ENCODE measurements around the gene NUDT8.

Gene NUDT8

DNA sequence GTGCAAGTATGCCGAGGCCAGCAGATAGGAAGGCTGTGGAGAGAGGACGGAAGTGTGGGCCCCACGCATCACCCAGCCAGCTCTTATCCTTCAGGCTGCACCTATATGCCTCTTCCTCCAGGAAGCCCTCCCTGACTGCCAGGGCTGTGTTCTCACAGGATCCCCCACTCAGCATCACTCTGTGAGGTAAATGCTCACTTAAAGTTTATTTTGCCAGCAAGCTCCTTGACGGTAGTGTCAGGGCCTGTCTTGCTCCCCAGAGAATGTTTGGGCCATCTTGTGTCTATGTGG is 5.4 kb upstream of the NUDT8 start:
- in situ Hi-C loops (cut with MboI; ENCODE audit: low pct_unique_long_range_greater_than_20kb, low sequenced_read_pairs, unreplicated experiment) = no loop called here
- DNase-seq (ENCODE audit: low spot score) = no peak
- TF ChIP-seq, protein P1, sequence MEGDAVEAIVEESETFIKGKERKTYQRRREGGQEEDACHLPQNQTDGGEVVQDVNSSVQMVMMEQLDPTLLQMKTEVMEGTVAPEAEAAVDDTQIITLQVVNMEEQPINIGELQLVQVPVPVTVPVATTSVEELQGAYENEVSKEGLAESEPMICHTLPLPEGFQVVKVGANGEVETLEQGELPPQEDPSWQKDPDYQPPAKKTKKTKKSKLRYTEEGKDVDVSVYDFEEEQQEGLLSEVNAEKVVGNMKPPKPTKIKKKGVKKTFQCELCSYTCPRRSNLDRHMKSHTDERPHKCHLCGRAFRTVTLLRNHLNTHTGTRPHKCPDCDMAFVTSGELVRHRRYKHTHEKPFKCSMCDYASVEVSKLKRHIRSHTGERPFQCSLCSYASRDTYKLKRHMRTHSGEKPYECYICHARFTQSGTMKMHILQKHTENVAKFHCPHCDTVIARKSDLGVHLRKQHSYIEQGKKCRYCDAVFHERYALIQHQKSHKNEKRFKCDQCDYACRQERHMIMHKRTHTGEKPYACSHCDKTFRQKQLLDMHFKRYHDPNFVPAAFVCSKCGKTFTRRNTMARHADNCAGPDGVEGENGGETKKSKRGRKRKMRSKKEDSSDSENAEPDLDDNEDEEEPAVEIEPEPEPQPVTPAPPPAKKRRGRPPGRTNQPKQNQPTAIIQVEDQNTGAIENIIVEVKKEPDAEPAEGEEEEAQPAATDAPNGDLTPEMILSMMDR (IDR thresholded peaks at IDR 0.05; ENCODE audit: extremely low read depth, insufficient read depth, missing control alignments) = no peak

DNA sequence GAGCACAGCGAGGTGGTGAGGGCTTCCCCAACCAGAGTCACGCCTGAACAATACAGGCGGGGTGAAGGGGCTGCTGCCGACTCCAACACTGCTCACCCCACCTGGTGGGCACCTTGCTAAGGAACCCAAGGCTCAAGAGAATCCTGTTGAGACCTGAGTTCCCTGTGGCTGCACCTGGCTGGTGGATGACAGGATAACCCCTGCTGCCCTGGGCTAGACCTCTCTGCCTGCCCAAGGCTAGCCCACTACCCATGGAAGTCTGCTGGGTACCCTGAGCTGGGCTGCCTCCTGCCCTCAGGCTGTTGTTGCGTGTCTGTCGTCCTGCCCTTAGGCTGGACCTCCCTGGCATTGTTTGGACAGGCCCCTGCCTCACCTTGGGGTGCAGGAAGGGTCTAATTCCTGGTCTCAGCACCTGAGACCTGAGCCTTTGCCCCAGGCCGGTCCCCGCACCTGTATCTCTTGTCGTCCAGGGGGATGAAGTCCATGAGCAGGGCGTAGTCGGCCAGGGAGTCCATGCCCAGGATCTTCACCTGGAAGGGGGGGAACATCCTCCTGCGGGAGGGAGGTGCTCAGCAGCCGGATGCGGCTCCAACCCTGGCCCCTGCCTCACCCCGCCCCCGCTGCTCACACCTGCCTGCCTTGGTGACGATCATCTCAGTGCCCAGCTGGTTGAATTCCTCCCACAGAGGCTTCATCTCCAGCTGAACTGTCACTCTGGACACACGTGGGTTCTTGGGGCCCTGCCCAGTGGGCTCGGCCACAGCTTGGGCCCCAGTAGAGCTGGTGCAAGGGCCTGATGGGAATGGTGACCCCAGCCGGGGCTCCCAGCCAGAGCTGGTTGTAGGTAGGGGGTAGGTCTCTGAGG is 4.9 kb upstream of the NUDT8 start:
- TF ChIP-seq, protein P1 (IDR thresholded peaks at IDR 0.05; ENCODE audit: extremely low read depth, insufficient read depth, missing control alignments) = no peak
- no peak for DNase-seq (ENCODE audit: low spot score)
- in situ Hi-C loops (cut with MboI; ENCODE audit: low pct_unique_long_range_greater_than_20kb, low sequenced_read_pairs, unreplicated experiment) = no loop called here

DNA sequence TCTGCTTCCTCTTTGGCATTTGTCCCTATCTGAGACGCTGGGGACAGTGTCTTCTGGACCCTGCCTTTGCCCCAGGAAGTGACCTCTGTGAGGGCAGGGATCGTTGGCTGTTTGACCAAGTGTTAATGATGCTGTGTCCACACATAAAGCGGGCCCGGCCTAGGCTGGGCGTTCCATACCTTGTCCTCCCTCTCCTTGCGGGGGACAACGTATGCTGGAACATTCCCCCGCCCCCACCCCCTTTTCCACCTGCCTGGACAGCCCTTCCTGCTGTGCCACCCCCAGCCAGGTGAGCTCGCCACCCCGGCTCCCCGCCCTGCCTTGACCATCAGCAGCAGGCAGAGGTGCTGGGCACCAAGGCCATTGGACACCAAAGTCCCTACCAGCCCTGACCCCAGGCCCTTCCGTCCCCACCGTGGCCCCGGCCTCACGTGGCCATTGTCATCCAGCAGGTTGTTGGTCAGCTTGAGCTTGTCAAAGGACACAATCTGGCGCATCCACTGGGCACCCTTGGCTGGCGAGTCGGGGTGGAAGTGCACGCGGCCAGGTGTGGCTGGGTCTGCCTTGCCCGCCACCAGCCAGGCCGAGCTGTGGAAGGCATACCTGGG is 4.1 kb upstream of the NUDT8 start:
- TF ChIP-seq, protein P1 (IDR thresholded peaks at IDR 0.05; ENCODE audit: extremely low read depth, insufficient read depth, missing control alignments) = no peak
- in situ Hi-C loops (cut with MboI; ENCODE audit: low pct_unique_long_range_greater_than_20kb, low sequenced_read_pairs, unreplicated experiment) = no loop called here
- DNase-seq (ENCODE audit: low spot score) = no peak

DNA sequence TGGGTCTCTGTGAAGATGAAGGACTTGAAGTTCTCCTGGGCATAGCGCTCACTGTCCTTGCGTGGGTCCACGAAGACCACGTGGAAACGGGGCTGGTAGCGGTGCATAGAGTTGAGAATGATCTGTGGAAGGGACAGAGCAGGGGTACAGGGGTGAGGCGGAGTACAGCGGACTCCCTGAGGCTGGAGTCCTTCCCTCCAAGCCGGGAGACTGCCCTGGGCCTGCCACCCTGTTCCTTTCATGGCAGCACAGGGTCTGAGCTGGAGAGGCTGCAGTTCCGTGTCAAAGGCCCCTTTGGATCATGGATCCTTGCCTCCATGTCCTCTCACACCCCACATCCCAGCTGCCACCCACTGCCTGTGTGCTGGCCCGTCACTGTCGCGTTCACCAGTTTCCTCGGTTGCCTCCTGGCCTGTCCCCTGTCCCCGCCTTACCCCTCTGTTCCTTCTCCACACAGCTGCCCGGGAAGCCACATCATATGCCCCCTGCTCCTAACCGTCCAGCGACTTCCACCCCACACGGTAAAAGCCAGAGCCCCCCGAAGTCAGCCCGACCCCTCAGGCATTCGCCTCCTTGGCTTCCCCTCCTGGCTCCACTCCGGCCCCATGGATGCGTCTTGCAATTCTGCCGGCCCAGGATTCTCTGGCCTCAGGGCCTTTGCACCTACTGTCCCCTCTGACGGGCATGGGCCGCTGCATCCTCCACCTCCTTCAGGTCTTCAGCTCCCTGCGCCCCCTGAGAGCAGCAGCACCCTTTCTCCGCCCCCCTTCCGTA is 3.4 kb upstream of the NUDT8 start:
- DNase-seq (ENCODE audit: low spot score) = no peak
- TF ChIP-seq, protein P1 (IDR thresholded peaks at IDR 0.05; ENCODE audit: extremely low read depth, insufficient read depth, missing control alignments) = no peak
- in situ Hi-C loops (cut with MboI; ENCODE audit: low pct_unique_long_range_greater_than_20kb, low sequenced_read_pairs, unreplicated experiment) = no loop called here

DNA sequence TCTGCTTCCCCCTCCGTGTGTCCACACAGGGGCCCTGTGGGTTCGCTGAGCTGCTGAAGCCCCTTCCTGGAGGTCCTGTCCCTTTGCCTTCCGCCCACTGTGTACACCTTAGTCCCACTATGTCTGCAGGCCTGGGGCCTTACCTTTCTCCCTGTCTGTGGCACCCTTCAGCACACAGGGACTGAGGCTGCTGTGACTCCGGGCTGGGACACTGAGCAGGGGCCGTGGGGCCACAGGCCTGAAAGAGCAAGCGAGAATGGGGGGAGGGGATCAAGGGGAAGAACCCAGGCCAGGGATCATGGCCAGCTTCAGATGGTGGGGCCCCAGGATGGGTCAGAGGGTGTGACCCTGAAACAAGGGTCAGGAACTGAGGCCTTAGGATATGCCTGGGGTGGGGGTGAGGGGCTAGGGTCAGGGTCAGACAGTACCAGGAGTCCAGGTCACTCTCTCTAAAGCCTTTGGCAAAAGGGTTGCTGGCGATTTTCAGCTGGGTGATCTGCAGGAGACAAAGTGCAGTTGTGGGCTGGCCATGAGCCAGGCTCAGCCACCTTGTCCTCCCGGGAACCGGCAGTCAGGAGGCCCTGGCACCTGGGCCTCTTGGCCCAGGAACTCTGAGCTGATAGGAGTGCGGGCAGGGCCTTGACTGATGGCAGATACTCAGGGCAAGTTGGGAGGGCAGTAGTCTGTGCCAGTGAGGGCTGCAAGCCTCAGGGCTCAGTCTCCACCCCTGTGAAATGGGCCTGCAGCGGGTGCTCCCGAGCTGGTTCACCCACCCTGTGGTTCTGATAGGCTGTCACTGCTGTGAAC is 2.6 kb upstream of the NUDT8 start:
- DNase-seq (ENCODE audit: low spot score) = no peak
- TF ChIP-seq, protein P1 (IDR thresholded peaks at IDR 0.05; ENCODE audit: extremely low read depth, insufficient read depth, missing control alignments) = no peak
- in situ Hi-C loops (cut with MboI; ENCODE audit: low pct_unique_long_range_greater_than_20kb, low sequenced_read_pairs, unreplicated experiment) = no loop called here

DNA sequence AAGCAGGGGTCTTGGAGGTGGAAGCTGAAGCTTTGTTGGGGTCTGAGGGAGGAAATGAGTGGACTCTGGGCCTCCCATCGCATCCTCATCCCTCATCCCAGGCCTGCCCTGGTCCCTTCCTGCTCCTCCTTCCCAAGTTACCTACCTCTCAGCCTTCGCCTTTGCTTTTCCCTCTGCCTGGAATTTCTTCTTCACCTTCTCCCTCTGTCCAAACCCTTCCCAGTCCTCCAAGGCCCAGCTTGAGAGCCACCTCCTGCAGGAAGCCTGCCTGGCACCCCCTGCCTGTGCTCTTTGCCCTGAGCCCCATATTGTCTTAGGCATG is 2.1 kb upstream of the NUDT8 start:
- TF ChIP-seq, protein P1 (IDR thresholded peaks at IDR 0.05; ENCODE audit: extremely low read depth, insufficient read depth, missing control alignments) = no peak
- in situ Hi-C loops (cut with MboI; ENCODE audit: low pct_unique_long_range_greater_than_20kb, low sequenced_read_pairs, unreplicated experiment) = no loop called here
- no peak for DNase-seq (ENCODE audit: low spot score)
